Right renal cortex interstitium (tissue), 3 donors: ENCODE measurements around the gene PHIP. TPM values are rescaled to one million over a fixed set of nuclear protein-coding genes. Genes with fewer than 3 reads are reported as not detected.
"Not testable (repeated sequence)": the region's sequence is repeated elsewhere in the genome, so short reads cannot be mapped to it uniquely, and the experiment has no call there.

Experiments
- DNase-seq, 3 donors: peaks; one replicate each; pipeline ENCODE4 v3.0.0-alpha.2; 2013; ENCODE audit warnings: low read depth in 3 of 3, low spot score in 2 of 3
- polyA plus RNA-seq, 3 donors: library from polyadenylated mRNA; unstranded; fragments of 120-200 nt; gene quantifications; one replicate each; pipeline ENCODE4 v1.2.1, GENCODE V29; 2013; ENCODE audit not compliant: insufficient read length in 3 of 3

The PHIP gene
- 10 to 100 TPM; 52.9 to 58.6 (median 56.0) TPM for polyA plus RNA-seq

- peak; percentile 90 to 91 (median 91) for DNase-seq
Observed at GRCh38 chr6:79078075-79078969, at the start of gene PHIP. Gene PHIP (minus strand): TSS chr6:79078254. CDS start chr6:79078068, 186 bp downstream.

- DNase-seq = no peak
Observed at GRCh38 chr6:79127660-79128059, 49.6 kb upstream of the PHIP start.

- DNase-seq = no peak
Observed at GRCh38 chr6:79119217-79119616, 41.2 kb upstream of the PHIP start.

- DNase-seq = no peak
Observed at GRCh38 chr6:79117752-79118151, 39.7 kb upstream of the PHIP start.

GRCh38 chr6:79115553-79116182 lies 37.6 kb upstream of the PHIP start:
- no peak for DNase-seq

GRCh38 chr6:79111549-79111948 lies 33.5 kb upstream of the PHIP start:
- no peak for DNase-seq

GRCh38 chr6:79101164-79101563 lies 23.1 kb upstream of the PHIP start:
- DNase-seq = no peak

GRCh38 chr6:79100304-79100703 lies 22.2 kb upstream of the PHIP start:
- DNase-seq = no peak

- DNase-seq = no peak
Observed at GRCh38 chr6:79094938-79095337, 16.9 kb upstream of the PHIP start.

- not testable (repeated sequence) for DNase-seq
Observed at GRCh38 chr6:79091801-79092200, 13.7 kb upstream of the PHIP start.

- DNase-seq = no peak
Observed at GRCh38 chr6:79089552-79090404, 11.7 kb upstream of the PHIP start.

GRCh38 chr6:79084693-79085092 lies 6.6 kb upstream of the PHIP start:
- DNase-seq = no peak

GRCh38 chr6:79082304-79082703 lies 4.2 kb upstream of the PHIP start:
- no peak for DNase-seq

- DNase-seq = no peak
Observed at GRCh38 chr6:79081663-79082062, 3.6 kb upstream of the PHIP start.

GRCh38 chr6:79079561-79080041 lies 1.5 kb upstream of the PHIP start:
- DNase-seq = peak in 2 of 3 donors; percentile 13 to 23

- DNase-seq = no peak
Observed at GRCh38 chr6:79077715-79078074, 359 bp downstream of the PHIP start.

- peak; percentile 58 to 79 (median 79) for DNase-seq
Observed at GRCh38 chr6:79076782-79077641, 1.0 kb downstream of the PHIP start.

GRCh38 chr6:79076160-79076559 lies 1.9 kb downstream of the PHIP start:
- DNase-seq = peak in 1 of 3 donors; percentile 23

- no peak for DNase-seq
Observed at GRCh38 chr6:79073888-79074287, 4.2 kb downstream of the PHIP start.

GRCh38 chr6:79072640-79073181 lies 5.3 kb downstream of the PHIP start:
- DNase-seq = no peak
